Activated CD8-positive, alpha-beta T cell treated with anti-CD3 and anti-CD28 coated beads for 36 hours (primary cell): ENCODE measurements around the gene TMEM120B. TPM values are rescaled to one million over a fixed set of nuclear protein-coding genes. Genes with fewer than 3 reads are reported as not detected.

ENCODE experiments used
- ATAC-seq: fragments of 200-7000 bp; cut with Tn5 transposase; one replicate; pipeline ENCODE4 v1.10.0; 2021; ENCODE audit warnings: mild to moderate bottlenecking, moderate library complexity
- CTCF ChIA-PET: fragments of 350-600 bp; sonication (Branson Sonifier 250); formaldehyde crosslinking; loops from one replicate; lab custom pipeline; 2021; ENCODE audit warnings: antibody characterized with exemption; lab: Charles Lee
- POLR2A ChIA-PET: fragments of 350-600 bp; sonication (Branson Sonifier 250); formaldehyde crosslinking; loops from one replicate; lab custom pipeline; 2021; ENCODE audit warnings: antibody characterized with exemption; lab: Charles Lee
- DNase-seq: peaks from one replicate; pipeline ENCODE4 v3.0.0-alpha.2; 2020
- H3K27ac Mint-ChIP-seq: one replicate; pipeline ENCODE4 v1.8.0; 2021; ENCODE audit warnings: mild to moderate bottlenecking, mixed read lengths
- H3K27me3 Mint-ChIP-seq: one replicate; pipeline ENCODE4 v1.8.0; 2021; ENCODE audit warnings: mixed read lengths
- H3K36me3 Mint-ChIP-seq: one replicate; pipeline ENCODE4 v1.8.0; 2021; ENCODE audit warnings: low read depth, mixed read lengths
- H3K4me1 Mint-ChIP-seq: one replicate; pipeline ENCODE4 v1.8.0; 2021; ENCODE audit warnings: low read depth, mixed read lengths
- H3K4me3 Mint-ChIP-seq: one replicate; pipeline ENCODE4 v1.8.0; 2021; ENCODE audit warnings: mild to moderate bottlenecking, moderate library complexity, mixed read lengths
- H3K9me3 Mint-ChIP-seq: one replicate; pipeline ENCODE4 v1.8.0; 2021; ENCODE audit warnings: mixed read lengths
- CTCF ChIP-seq: fragments of 200-600 bp; IDR thresholded peaks from one replicate; pipeline ENCODE4 v1.8.0; 2022; ENCODE audit warnings: antibody characterized with exemption, mild to moderate bottlenecking
- intact Hi-C: fragments of 100-400 bp; cut with micrococcal nuclease; formaldehyde crosslinking; loops from one replicate; pipeline ENCODE4 v1.10.0; 2022
- total RNA-seq, 2 experiments: library from RNA; stranded (reverse); gene quantifications; one replicate each; pipeline ENCODE4 v1.2.3, GENCODE V29; 2021

Gene TMEM120B
- total RNA-seq, 2 experiments from 2014 or later: 11.7 to 12.7 TPM

DNA sequence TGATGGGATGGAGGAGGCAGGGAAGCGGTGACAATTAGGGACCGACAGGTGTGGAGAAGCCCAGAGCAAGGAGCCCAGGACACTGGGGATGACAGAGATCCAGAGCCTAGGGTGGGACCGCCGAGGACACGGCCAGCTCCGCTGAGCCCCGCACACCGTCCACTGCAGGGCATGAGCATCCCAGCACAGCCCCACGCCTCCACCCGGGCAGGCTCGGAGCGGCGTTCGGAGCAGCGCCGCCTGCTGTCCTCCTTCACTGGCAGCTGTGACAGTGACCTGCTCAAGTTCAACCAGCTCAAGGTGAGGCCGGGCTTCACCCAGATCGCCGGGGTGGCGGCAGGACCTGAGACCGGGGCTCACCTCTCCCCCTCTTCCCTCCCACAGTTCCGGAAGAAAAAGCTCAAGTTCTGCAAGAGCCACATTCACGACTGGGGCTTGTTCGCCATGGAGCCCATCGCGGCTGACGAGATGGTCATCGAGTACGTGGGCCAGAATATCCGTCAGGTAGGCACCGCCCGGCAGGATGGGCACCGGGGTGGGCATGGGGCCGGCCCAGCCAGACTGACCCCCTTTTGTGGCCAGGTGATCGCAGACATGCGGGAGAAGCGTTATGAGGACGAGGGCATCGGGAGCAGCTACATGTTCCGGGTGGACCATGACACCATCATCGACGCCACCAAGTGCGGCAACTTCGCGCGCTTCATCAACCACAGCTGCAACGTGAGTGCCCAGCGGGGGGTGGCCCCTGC, 115.0 kb downstream of the TMEM120B start:
- no peaks in the 10 kb centered on the region for H3K9me3 Mint-ChIP-seq
- H3K4me1 Mint-ChIP-seq: peaks cover 7% of the 10 kb centered on the region
- CTCF ChIA-PET: interaction anchor here (0.9 to 1.7 kb wide), 5 partner anchors 10 to 60 kb away, joined by 3 to 8 read pairs (median 4); partner anchors contain the start of gene RHOF
- H3K36me3 Mint-ChIP-seq: peaks cover 34% of the 10 kb centered on the region
- no peak overlapping the region for H3K4me3 Mint-ChIP-seq
- intact Hi-C loops: no loop called here
- no peak for TF ChIP-seq CTCF
- H3K27ac Mint-ChIP-seq: no peak overlapping the region
- ATAC-seq (no peak), DNase-seq (no peak)
- H3K27me3 Mint-ChIP-seq: no peaks in the 10 kb centered on the region
- POLR2A ChIA-PET: interaction anchor here (1.2 to 3.4 kb wide), 6 partner anchors 9 to 62 kb away, joined by 3 to 17 read pairs (median 5); no protein-coding TSS in a partner anchor

DNA sequence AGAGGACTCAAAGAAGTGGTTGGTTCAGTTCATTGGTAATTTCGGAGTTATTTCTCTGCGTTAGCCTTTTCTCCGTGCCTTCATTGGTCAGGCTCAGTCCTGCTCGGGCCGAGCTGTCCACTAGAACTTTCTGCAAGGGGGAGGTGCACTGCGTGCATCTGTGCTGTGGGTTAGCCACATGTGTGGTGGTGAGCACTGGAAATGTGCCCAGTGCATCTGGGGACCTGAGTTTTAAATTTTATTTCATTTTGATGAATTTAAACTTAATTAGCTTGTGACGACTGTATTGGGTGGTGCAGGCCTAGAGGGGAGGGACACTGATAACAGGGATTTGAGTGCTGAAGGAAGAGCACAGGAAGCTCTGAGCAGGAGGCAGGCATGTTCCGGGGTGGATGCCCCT, 115.8 kb downstream of the TMEM120B start:
- DNase-seq: no peak
- no peak for ATAC-seq
- Mint-ChIP-seq H3K4me3 (no peak overlapping the region), H3K27me3 (no peaks in the 10 kb centered on the region), H3K27ac (peak overlapping the region; percentile 30), H3K4me1 (peaks cover 12% of the 10 kb centered on the region), H3K9me3 (no peaks in the 10 kb centered on the region), H3K36me3 (peaks cover 36% of the 10 kb centered on the region)
- intact Hi-C loops: no loop called here
- POLR2A ChIA-PET: interaction anchor here (1.4 to 3.4 kb wide), 3 partner anchors 10 to 61 kb away, joined by 3 to 17 read pairs (median 5); no protein-coding TSS in a partner anchor
- CTCF ChIA-PET: interaction anchor here (0.8 to 1.7 kb wide), 5 partner anchors 9 to 56 kb away, joined by 3 to 8 read pairs (median 4); partner anchors contain the start of gene RHOF
- TF ChIP-seq CTCF: no peak

DNA sequence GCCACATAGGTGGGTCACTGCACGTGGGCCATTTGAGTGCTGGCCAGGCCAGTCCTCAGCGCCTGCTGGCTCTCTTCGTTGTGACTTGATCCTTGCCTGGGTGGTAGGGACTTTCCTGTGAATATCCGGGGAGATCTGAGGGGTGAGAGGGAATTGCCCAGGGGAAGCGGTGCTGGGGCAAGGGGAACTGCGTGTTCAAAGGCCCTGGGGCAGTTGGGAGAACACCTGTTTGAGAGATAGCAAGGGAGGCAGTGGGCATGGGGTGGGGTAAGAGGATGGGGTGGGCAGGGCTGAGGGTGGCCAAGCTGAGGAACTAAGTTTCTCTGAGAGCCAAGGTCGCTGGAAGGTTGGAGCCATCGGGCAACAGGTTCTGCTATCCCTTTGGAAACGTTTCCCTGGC, 116.3 kb downstream of the TMEM120B start:
- peak overlapping the region; percentile 30 for H3K27ac Mint-ChIP-seq
- no peak overlapping the region for H3K4me3 Mint-ChIP-seq
- no peaks in the 10 kb centered on the region for H3K27me3 Mint-ChIP-seq
- ATAC-seq (no peak), DNase-seq (no peak)
- intact Hi-C loops: no loop called here
- TF ChIP-seq CTCF: no peak
- ChIA-PET CTCF (interaction anchor here (0.8 to 1.7 kb wide), 2 partner anchors 17 to 34 kb away, joined by 4 to 8 read pairs; partner anchors contain the start of gene RHOF), POLR2A (no interaction called here)
- peaks cover 14% of the 10 kb centered on the region for H3K4me1 Mint-ChIP-seq
- H3K9me3 Mint-ChIP-seq: no peaks in the 10 kb centered on the region
- H3K36me3 Mint-ChIP-seq: peaks cover 36% of the 10 kb centered on the region

DNA sequence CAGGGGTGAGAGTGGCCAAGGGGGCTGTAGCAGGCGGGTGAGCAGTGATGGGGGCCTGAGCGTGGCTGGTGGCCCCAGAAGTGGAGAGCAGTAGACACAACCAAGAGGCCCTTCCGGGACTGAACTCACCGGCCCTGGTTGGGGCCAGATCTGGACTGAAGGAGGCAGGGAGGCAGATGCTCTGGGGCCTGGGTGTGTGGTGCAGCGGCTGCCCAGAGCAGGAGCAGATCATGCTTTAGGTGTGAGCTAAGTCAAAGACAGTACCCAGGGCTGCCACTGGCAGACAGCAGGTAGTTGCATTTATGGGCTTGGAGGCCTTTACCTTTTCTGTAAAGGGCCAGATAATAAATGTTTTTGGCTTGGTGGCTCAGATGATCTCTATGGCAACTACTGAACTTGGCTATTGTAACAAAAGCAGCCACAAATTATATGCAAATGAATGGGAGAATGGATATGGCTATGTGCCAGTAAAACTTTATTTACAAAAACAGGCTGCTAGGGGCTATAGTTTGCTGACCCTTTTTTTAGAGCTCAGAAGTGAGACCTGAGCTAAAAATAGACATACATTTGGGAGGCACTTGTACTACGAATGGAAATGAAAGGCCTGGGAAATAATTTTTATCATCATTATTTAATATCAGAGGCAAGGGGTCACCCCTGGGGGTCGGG, 116.8 kb downstream of the TMEM120B start:
- TF ChIP-seq CTCF: no peak
- POLR2A ChIA-PET: interaction anchor here (0.6 kb wide), 1 partner anchor 30 kb away, joined by 4 read pairs; no protein-coding TSS in a partner anchor

More for the DNA sequence above, 116.8 kb downstream of the TMEM120B start:
- Mint-ChIP-seq H3K27ac (peak overlapping the region; percentile 30), H3K9me3 (no peaks in the 10 kb centered on the region), H3K4me3 (no peak overlapping the region), H3K27me3 (no peaks in the 10 kb centered on the region), H3K4me1 (peaks cover 14% of the 10 kb centered on the region), H3K36me3 (peaks cover 36% of the 10 kb centered on the region)
- ATAC-seq (no peak), DNase-seq (no peak)
- CTCF ChIA-PET: interaction anchor here (0.8 to 1.4 kb wide), 2 partner anchors 14 to 17 kb away, joined by 3 to 4 read pairs; no protein-coding TSS in a partner anchor
- intact Hi-C loops: no loop called here
